Measurements from ENCODE around the gene MYO7A.

The MYO7A gene

DNA sequence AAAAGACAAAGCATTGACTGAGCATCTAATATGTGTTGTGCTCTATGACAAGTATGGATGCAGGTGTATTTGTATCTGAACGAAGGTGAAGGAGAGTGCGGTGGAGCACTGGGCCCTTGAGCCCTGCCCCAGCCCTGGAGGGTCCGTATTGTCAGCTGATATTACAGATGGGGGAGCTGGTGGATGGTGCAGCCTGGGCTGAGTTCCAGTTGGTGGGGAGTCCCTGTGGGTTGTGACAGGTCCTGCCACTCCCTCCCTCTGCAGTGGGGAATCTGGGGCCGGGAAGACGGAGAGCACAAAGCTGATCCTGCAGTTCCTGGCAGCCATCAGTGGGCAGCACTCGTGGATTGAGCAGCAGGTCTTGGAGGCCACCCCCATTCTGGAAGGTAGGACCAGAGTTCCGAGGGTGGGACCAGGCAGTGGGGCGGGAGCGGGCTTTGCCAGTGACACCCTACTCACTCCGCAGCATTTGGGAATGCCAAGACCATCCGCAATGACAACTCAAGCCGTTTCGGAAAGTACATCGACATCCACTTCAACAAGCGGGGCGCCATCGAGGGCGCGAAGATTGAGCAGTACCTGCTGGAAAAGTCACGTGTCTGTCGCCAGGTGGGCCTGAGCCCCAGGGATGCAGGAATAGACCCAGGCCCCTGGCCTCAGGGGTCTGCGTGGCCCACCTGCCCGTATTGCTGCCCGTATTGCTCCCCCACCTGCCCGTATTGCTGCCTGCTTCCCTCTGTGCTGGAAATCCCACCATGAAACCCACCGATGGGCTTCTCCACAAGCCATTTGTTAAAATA, 28.6 kb downstream of the MYO7A start:
- H3K9ac ChIP-seq (ENCODE audit: low read depth, low read length) = no peak overlapping the region
- peaks cover 32% of the 10 kb centered on the region for H3K4me1 ChIP-seq (ENCODE audit: insufficient read depth, low read length)
- H3K27ac ChIP-seq (ENCODE audit: low read length) = no peak overlapping the region
- H3K36me3 ChIP-seq (ENCODE audit: insufficient read depth, low read length) = no peaks in the 10 kb centered on the region
- H3K27me3 ChIP-seq (ENCODE audit: insufficient read depth, low read length, poor library complexity) = no peaks in the 10 kb centered on the region
- H3K4me3 ChIP-seq (ENCODE audit: low read depth in 1 of 2, low read length in 2 of 2) = no peak overlapping the region
- H4K20me1 ChIP-seq (ENCODE audit: insufficient read depth, low read length) = peaks cover 4% of the 10 kb centered on the region; the same call in 1 of the 2 replicates
- H3K4me2 ChIP-seq (ENCODE audit: insufficient read depth, low read length) = no peak overlapping the region
- no peaks in the 10 kb centered on the region for H3K9me3 ChIP-seq (ENCODE audit: insufficient read depth, low read length, severe bottlenecking)
- no peak overlapping the region for H2AFZ ChIP-seq (ENCODE audit: low read depth, low read length)
- no peak for TF ChIP-seq EZH2 (IDR thresholded peaks at IDR 0.05; ENCODE audit: borderline replicate concordance, low read depth, low read length, severe bottlenecking)
- TF ChIP-seq, protein P1, sequence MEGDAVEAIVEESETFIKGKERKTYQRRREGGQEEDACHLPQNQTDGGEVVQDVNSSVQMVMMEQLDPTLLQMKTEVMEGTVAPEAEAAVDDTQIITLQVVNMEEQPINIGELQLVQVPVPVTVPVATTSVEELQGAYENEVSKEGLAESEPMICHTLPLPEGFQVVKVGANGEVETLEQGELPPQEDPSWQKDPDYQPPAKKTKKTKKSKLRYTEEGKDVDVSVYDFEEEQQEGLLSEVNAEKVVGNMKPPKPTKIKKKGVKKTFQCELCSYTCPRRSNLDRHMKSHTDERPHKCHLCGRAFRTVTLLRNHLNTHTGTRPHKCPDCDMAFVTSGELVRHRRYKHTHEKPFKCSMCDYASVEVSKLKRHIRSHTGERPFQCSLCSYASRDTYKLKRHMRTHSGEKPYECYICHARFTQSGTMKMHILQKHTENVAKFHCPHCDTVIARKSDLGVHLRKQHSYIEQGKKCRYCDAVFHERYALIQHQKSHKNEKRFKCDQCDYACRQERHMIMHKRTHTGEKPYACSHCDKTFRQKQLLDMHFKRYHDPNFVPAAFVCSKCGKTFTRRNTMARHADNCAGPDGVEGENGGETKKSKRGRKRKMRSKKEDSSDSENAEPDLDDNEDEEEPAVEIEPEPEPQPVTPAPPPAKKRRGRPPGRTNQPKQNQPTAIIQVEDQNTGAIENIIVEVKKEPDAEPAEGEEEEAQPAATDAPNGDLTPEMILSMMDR (IDR thresholded peaks at IDR 0.05; ENCODE audit: borderline replicate concordance, extremely low read depth, low read length, poor library complexity, severe bottlenecking) = no peak
- DNase-seq = no peak
- ATAC-seq (ENCODE audit: insufficient read depth, low read depth) = no peak
- H3K79me2 ChIP-seq (ENCODE audit: insufficient read depth, low read length) = no peaks in the 10 kb centered on the region

DNA sequence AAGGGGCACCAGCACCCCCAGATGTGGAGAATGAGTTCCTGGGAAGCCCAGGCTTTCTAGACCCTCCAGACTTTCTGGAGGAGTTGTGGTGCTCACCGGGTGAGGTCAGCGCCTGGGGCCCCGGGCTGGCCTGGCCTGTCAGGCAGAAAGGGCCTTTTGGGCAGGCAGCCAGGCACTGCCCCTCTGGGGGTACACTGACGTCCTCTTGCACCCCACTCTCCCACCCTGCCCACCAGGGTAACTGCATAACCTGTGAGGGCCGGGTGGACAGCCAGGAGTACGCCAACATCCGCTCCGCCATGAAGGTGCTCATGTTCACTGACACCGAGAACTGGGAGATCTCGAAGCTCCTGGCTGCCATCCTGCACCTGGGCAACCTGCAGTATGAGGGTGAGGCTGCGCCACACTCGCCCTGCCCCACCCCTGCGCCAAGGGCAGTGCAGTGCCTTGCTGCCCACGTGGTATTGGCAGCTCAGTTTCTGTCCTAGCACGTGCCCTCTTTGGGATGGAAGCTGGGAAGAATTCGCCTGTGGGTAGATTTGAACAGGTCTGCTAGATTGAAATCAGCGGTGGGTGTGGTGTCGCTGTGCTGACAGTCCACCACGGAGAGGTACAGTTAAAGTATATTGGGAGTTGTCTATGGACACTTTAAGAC, 30.1 kb downstream of the MYO7A start:
- no peak overlapping the region for H3K4me2 ChIP-seq (ENCODE audit: insufficient read depth, low read length)
- H3K4me3 ChIP-seq (ENCODE audit: low read depth in 1 of 2, low read length in 2 of 2) = no peak overlapping the region
- H3K4me1 ChIP-seq (ENCODE audit: insufficient read depth, low read length) = peaks cover 16% of the 10 kb centered on the region
- DNase-seq (no peak), ATAC-seq (ENCODE audit: insufficient read depth, low read depth) (no peak)
- no peak overlapping the region for H3K27ac ChIP-seq (ENCODE audit: low read length)
- H3K36me3 ChIP-seq (ENCODE audit: insufficient read depth, low read length) = no peaks in the 10 kb centered on the region
- H3K27me3 ChIP-seq (ENCODE audit: insufficient read depth, low read length, poor library complexity) = no peaks in the 10 kb centered on the region
- H3K9me3 ChIP-seq (ENCODE audit: insufficient read depth, low read length, severe bottlenecking) = no peaks in the 10 kb centered on the region
- no peak overlapping the region for H2AFZ ChIP-seq (ENCODE audit: low read depth, low read length)
- TF ChIP-seq, protein P1 (IDR thresholded peaks at IDR 0.05; ENCODE audit: borderline replicate concordance, extremely low read depth, low read length, poor library complexity, severe bottlenecking) = no peak
- no peak for TF ChIP-seq EZH2 (IDR thresholded peaks at IDR 0.05; ENCODE audit: borderline replicate concordance, low read depth, low read length, severe bottlenecking)
- no peaks in the 10 kb centered on the region for H4K20me1 ChIP-seq (ENCODE audit: insufficient read depth, low read length)
- H3K9ac ChIP-seq (ENCODE audit: low read depth, low read length) = no peak overlapping the region
- H3K79me2 ChIP-seq (ENCODE audit: insufficient read depth, low read length) = no peaks in the 10 kb centered on the region

DNA sequence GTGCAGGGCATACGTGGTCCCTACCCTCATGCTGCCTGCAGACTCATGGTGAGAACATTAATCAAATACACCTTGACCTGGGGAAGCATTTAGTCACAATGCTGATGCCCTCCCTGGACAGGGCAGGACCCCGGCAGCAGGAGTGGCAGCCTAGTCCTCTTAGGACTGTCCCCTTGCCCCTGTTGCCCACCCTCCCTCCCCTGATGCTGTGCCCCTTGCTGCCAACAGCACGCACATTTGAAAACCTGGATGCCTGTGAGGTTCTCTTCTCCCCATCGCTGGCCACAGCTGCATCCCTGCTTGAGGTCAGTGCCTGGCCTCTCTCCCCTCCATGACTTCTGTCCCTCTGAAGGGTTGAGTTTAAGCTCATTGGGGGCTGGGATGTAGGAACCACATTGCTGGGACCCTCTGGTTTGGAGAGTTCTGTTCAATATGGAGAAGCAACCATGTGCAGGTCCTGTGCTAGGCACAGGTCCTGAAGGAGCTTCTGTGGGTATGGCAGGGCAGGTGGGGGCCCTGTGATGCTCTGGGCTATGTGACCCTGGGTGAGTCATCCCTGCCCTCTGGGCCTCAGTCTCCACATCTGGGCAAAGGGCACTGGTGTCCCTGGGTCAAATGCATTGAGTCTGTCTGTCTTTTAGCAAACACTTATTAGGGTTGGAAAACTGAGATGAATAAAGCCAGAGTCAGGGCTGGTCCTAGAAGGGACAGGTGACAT, 31.3 kb downstream of the MYO7A start:
- H3K9ac ChIP-seq (ENCODE audit: low read depth, low read length) = no peak overlapping the region
- no peaks in the 10 kb centered on the region for H3K27me3 ChIP-seq (ENCODE audit: insufficient read depth, low read length, poor library complexity)

More for the DNA sequence above, 31.3 kb downstream of the MYO7A start:
- no peak overlapping the region for H3K4me2 ChIP-seq (ENCODE audit: insufficient read depth, low read length)
- no peaks in the 10 kb centered on the region for H3K36me3 ChIP-seq (ENCODE audit: insufficient read depth, low read length)
- peaks cover 4% of the 10 kb centered on the region for H3K4me1 ChIP-seq (ENCODE audit: insufficient read depth, low read length)
- H3K27ac ChIP-seq (ENCODE audit: low read length) = no peak overlapping the region
- H3K4me3 ChIP-seq (ENCODE audit: low read depth in 1 of 2, low read length in 2 of 2) = no peak overlapping the region
- H3K79me2 ChIP-seq (ENCODE audit: insufficient read depth, low read length) = no peaks in the 10 kb centered on the region
- no peaks in the 10 kb centered on the region for H3K9me3 ChIP-seq (ENCODE audit: insufficient read depth, low read length, severe bottlenecking)
- TF ChIP-seq EZH2 (IDR thresholded peaks at IDR 0.05; ENCODE audit: borderline replicate concordance, low read depth, low read length, severe bottlenecking) = no peak
- TF ChIP-seq, protein P1 (IDR thresholded peaks at IDR 0.05; ENCODE audit: borderline replicate concordance, extremely low read depth, low read length, poor library complexity, severe bottlenecking) = no peak
- DNase-seq (no peak), ATAC-seq (ENCODE audit: insufficient read depth, low read depth) (no peak)
- H4K20me1 ChIP-seq (ENCODE audit: insufficient read depth, low read length) = no peaks in the 10 kb centered on the region
- no peak overlapping the region for H2AFZ ChIP-seq (ENCODE audit: low read depth, low read length)

All from DND-41 (cell line).